ENCODE measurements around the gene APRT. TPM values are rescaled to one million over a fixed set of nuclear protein-coding genes. Genes with fewer than 3 reads are reported as not detected.

Gene APRT
- polyA plus RNA-seq, 3 donors: 123 to 307 (median 233) TPM

DNA sequence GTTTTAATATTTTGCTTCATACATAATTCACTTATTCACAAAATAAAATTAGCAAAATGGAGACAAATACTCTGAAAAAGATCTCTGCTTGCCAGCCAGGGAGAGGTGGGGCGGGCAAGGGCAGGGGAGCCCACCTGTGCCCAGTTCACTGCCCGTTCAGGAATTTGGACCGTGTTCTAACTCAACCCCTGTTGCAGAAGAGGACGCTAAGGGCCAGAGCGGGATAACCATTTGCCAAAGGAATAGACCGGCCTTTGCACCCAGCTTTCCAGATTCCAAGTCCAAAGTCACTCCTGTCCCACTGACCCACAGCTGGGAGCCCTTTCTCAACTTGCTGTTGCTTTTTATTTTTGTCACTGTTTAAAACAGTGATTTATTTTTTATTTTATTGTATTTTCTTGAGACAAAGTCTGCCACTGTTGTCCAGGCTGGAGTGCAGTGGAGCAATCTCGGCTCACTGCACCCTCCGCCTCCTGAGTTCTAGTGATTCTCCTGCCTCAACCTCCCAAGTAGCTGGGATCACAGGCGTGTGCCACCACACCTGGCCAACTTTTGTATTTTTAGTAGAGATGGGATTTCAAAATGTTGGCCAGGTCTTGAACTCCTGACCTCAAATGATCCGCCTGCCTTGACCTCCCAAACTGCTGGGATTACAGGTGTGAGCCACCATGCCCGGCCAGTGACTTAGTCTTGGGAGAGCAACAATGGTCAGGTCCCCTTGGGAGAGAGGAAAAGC is 24.0 kb downstream of the APRT start:
- no peak overlapping the region for H3K27ac Mint-ChIP-seq

More for the DNA sequence above, 24.0 kb downstream of the APRT start:
- Mint-ChIP-seq H3K36me3 (no peaks in the 10 kb centered on the region), H3K4me1 (peaks cover 45% of the 10 kb centered on the region), H3K4me3 (no peak overlapping the region), H3K9me3 (no peaks in the 10 kb centered on the region), H3K27me3 (ENCODE audit: low read depth in 3 of 3) (peaks cover 0 to 5% (median 3%) of the 10 kb centered on the region in 3 donors)
- peaks cover 15% of the 10 kb centered on the region for H4K20me1 ChIP-seq (ENCODE audit: insufficient read depth, low read length)
- peaks cover 42% of the 10 kb centered on the region for H3K79me2 ChIP-seq (ENCODE audit: insufficient read depth, low read length)
- H3K9me3 ChIP-seq (replicated peaks in 1 of 2; ENCODE audit: control insufficient read depth in 1 of 2, insufficient read depth in 1 of 2, low read length in 2 of 2): no peaks in the 10 kb centered on the region
- no peak overlapping the region for H3K4me2 ChIP-seq (replicated peaks; ENCODE audit: extremely low read depth, low read length, poor library complexity, severe bottlenecking)
- H2AFZ ChIP-seq (ENCODE audit: insufficient read depth, low read depth, low read length, poor library complexity, severe bottlenecking): no peak overlapping the region
- no peaks in the 10 kb centered on the region for H3K36me3 ChIP-seq (replicated peaks in 1 of 2; ENCODE audit: control insufficient read depth in 1 of 2, insufficient read depth in 2 of 2, low read length in 2 of 2)
- no peak overlapping the region for H3K9ac ChIP-seq (ENCODE audit: insufficient read depth, low read length, poor library complexity, severe bottlenecking)
- intact Hi-C loops (cut with micrococcal nuclease): loop anchor here in 1 of 2 donors (10.0 kb wide), 1 partner anchor 1157 kb away; the partner anchor contains the start of gene DEF8
- no peak for DNase-seq
- WGBS (ENCODE audit: insufficient coverage): 97% methylated on average over 8 of the region's 11 CpGs
- peaks cover 54 to 63% of the 10 kb centered on the region in 2 donors for H3K4me1 ChIP-seq (ENCODE audit: control insufficient read depth in 1 of 2, insufficient read depth in 2 of 2, low read length in 2 of 2)
- no peak for TF ChIP-seq CTCF (IDR thresholded peaks at IDR 0.05)
- H3K4me3 ChIP-seq (replicated peaks in 1 of 3; ENCODE audit: low read depth in 2 of 3, low read length in 3 of 3): no peak overlapping the region
- no peaks in the 10 kb centered on the region for H3K27me3 ChIP-seq (ENCODE audit: control insufficient read depth in 2 of 2, insufficient read depth in 2 of 2, low read length in 2 of 2)
- no peak overlapping the region for H3K27ac ChIP-seq (ENCODE audit: low read depth in 1 of 2, low read length in 2 of 2)
